CD4-positive, alpha-beta T cell treated with Interleukin-17A for 1 hour (primary cell): ENCODE data around the gene GRIP1.

Source experiments
- DNase-seq: peaks from one replicate; pipeline ENCODE4 v3.0.0-alpha.2; 2020

Gene GRIP1

GRCh38 chr12:66428870-66429269 is 250.0 kb downstream of the GRIP1 start:
- DNase-seq: no peak

- DNase-seq: no peak
Measured at GRCh38 chr12:66428261-66428660, 250.6 kb downstream of the GRIP1 start.

GRCh38 chr12:66426696-66427095 is 252.2 kb downstream of the GRIP1 start:
- DNase-seq: no peak

- no peak for DNase-seq
Measured at GRCh38 chr12:66423266-66423665, 255.6 kb downstream of the GRIP1 start.

- no peak for DNase-seq
Measured at GRCh38 chr12:66418908-66419307, 260.0 kb downstream of the GRIP1 start.

- no peak for DNase-seq
Measured at GRCh38 chr12:66417217-66417616, 261.7 kb downstream of the GRIP1 start.

GRCh38 chr12:66409195-66409871 is 269.5 kb downstream of the GRIP1 start:
- peak; percentile 67 for DNase-seq

GRCh38 chr12:66405395-66405794 is 273.5 kb downstream of the GRIP1 start:
- no peak for DNase-seq

- no peak for DNase-seq
Measured at GRCh38 chr12:66403746-66404145, 275.1 kb downstream of the GRIP1 start.

GRCh38 chr12:66399911-66400306 is 279.0 kb downstream of the GRIP1 start:
- no peak for DNase-seq

GRCh38 chr12:66398931-66399910 is 279.7 kb downstream of the GRIP1 start:
- no peak for DNase-seq

- DNase-seq: no peak
Measured at GRCh38 chr12:66397574-66398290, 281.1 kb downstream of the GRIP1 start.

GRCh38 chr12:66393890-66394289 is 285.0 kb downstream of the GRIP1 start:
- peak; percentile 26 for DNase-seq

GRCh38 chr12:66392266-66392915 is 286.5 kb downstream of the GRIP1 start:
- DNase-seq: no peak

- DNase-seq: no peak
Measured at GRCh38 chr12:66388517-66388916, 290.4 kb downstream of the GRIP1 start.

- DNase-seq: no peak
Measured at GRCh38 chr12:66387117-66387516, 291.8 kb downstream of the GRIP1 start.

- DNase-seq: no peak
Measured at GRCh38 chr12:66380769-66381535, 297.9 kb downstream of the GRIP1 start.

GRCh38 chr12:66379616-66380015 is 299.3 kb downstream of the GRIP1 start:
- no peak for DNase-seq

- DNase-seq: no peak
Measured at GRCh38 chr12:66375560-66375959, 303.3 kb downstream of the GRIP1 start.

- no peak for DNase-seq
Measured at GRCh38 chr12:66371982-66372381, 306.9 kb downstream of the GRIP1 start.

- no peak for DNase-seq
Measured at GRCh38 chr12:66367015-66367667, 311.7 kb downstream of the GRIP1 start.
